Gastroesophageal sphincter (tissue), 4 donors: ENCODE results near the gene SSH2. TPM values are rescaled to one million over a fixed set of nuclear protein-coding genes. Genes with fewer than 3 reads are reported as not detected.
A peak's percentile ranks its signal among the peaks of the same experiment; 100 is the strongest.

Experiments used
- ATAC-seq: fragments of 150-250 bp; one replicate; pipeline ENCODE4 v1.9.1; 2016; ENCODE audit warnings: mild to moderate bottlenecking, moderate library complexity
- H3K27ac ChIP-seq, 4 donors: fragments of 200-600 bp; sonication (generic) in 3 of 4; 1 replicate in 3 of 4; 2 replicates in 1 of 4; pipeline ENCODE4 v1.5.1; 2016 to 2019
- H3K27me3 ChIP-seq: fragments of 200-600 bp; sonication (generic); one replicate; pipeline ENCODE4 v1.5.1; 2019
- H3K36me3 ChIP-seq, 2 donors: fragments of 200-600 bp; sonication (generic); one replicate each; pipeline ENCODE4 v1.5.1; 2019; ENCODE audit warnings: control low read depth in 1 of 2
- H3K4me1 ChIP-seq, 3 donors: fragments of 200-600 bp; sonication (generic); 1 replicate in 2 of 3; 2 replicates in 1 of 3; pipeline ENCODE4 v1.5.1; 2016 to 2019; ENCODE audit warnings: control low read depth in 2 of 3
- H3K4me3 ChIP-seq, 2 donors: fragments of 200-600 bp; sonication (generic); one replicate each; pipeline ENCODE4 v1.5.1; 2019; ENCODE audit warnings: mild to moderate bottlenecking in 1 of 2, moderate library complexity in 1 of 2
- H3K9me3 ChIP-seq, 3 donors: fragments of 200-600 bp; sonication (generic); one replicate each; pipeline ENCODE4 v1.5.1; 2017 to 2019; ENCODE audit warnings: control low read depth in 2 of 3
- EP300 ChIP-seq: sonication (generic); formaldehyde crosslinking; IDR thresholded peaks from one replicate; pipeline ENCODE4 v1.6.1; 2017; ENCODE audit warnings: antibody characterized with exemption, mild to moderate bottlenecking
- POLR2A ChIP-seq, 2 donors: fragments of 450-650 bp; IDR thresholded peaks; one replicate each; pipeline ENCODE4 v1.6.1; 2017; ENCODE audit warnings: antibody characterized with exemption in 2 of 2, mild to moderate bottlenecking in 2 of 2, moderate library complexity in 1 of 2
- POLR2AphosphoS5 ChIP-seq: sonication (generic); formaldehyde crosslinking; IDR thresholded peaks from one replicate; pipeline ENCODE4 v1.6.1; 2017; ENCODE audit warnings: antibody characterized with exemption
- WGBS, 2 donors: methylation state at CpG; one replicate each; pipeline ENCODE4 v1.1.5; 2018; ENCODE audit warnings: low coverage in 1 of 2; 5-methylcytosine and 5-hydroxymethylcytosine counted together
- total RNA-seq, 4 donors: library from RNA; depleted of rRNA; stranded (reverse); fragments of >200 nt; gene quantifications; one replicate each; pipeline ENCODE4 v1.1.0, GENCODE V29; 2016
- TF ChIP-seq, protein P1 (sequence below), 4 experiments: fragments of 200-600 bp in 2 of 4; fragments of 450-650 bp in 2 of 4; sonication (generic) in 1 of 4; IDR thresholded peaks; one replicate each; pipeline ENCODE4 v1.5.1; 2017 to 2019; ENCODE audit warnings: antibody characterized with exemption in 4 of 4, mild to moderate bottlenecking in 2 of 4, moderate library complexity in 2 of 4

SSH2 gene
- total RNA-seq, 4 donors from 2014 or later, result 16.0 to 39.7 (median 24.9) TPM

DNA sequence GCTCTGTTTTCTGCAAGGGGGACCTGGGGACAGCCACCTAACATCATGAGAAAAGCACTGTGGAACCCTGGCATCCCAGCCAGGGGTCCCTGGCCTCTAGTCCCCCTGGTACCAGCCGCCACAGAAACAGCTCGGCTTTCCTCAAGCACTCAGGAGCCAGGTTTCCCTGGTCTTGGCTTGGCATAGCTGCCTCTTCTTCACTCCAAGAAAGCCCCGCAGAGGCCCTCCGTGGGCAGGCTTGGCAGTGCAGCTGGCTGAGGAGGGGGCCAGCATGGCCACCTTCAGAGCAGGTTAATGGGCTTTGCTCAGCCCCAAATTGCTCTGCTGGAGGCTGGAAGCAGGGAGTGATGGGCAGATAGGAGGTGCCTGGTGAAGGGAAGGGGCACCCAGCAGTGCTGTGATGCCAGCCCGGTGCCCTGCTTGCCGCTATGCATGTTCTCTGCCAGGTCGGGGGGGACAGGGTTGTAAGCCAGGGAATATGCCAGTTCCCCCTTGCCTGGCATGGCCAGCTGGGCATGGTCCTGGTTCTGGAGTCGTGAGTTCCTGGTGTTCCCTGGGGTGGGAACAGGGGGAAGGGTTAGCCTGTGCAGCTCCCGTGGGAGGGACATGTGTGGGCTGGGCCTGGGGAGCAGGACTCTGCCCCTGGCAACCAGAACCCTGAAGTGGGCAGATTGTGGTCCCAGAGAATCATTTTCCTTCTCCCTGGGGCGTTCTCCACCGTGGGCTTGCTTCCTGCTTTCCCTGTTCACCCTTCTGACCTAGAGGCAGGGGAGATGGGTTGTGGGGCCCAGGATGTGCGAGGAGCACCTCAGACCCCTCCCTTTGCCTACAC lies 333.9 kb downstream of the SSH2 start:
- Histone ChIP-seq H3K27ac (peak overlapping the region in 1 of 4 donors; percentile 24), H3K4me3 (no peak overlapping the region), H3K4me1 (peaks cover 0 to 62% (median 34%) of the 10 kb centered on the region in 3 donors), H3K27me3 (no peaks in the 10 kb centered on the region), H3K9me3 (no peaks in the 10 kb centered on the region), H3K36me3 (no peaks in the 10 kb centered on the region)
- TF ChIP-seq POLR2AphosphoS5 (no peak), POLR2A (IDR thresholded peaks at IDR 0.05) (no peak), EP300 (no peak)
- TF ChIP-seq, protein P1, sequence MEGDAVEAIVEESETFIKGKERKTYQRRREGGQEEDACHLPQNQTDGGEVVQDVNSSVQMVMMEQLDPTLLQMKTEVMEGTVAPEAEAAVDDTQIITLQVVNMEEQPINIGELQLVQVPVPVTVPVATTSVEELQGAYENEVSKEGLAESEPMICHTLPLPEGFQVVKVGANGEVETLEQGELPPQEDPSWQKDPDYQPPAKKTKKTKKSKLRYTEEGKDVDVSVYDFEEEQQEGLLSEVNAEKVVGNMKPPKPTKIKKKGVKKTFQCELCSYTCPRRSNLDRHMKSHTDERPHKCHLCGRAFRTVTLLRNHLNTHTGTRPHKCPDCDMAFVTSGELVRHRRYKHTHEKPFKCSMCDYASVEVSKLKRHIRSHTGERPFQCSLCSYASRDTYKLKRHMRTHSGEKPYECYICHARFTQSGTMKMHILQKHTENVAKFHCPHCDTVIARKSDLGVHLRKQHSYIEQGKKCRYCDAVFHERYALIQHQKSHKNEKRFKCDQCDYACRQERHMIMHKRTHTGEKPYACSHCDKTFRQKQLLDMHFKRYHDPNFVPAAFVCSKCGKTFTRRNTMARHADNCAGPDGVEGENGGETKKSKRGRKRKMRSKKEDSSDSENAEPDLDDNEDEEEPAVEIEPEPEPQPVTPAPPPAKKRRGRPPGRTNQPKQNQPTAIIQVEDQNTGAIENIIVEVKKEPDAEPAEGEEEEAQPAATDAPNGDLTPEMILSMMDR (IDR thresholded peaks at IDR 0.05), result no peak
- WGBS, 2 donors, result 80% methylated on average over 1 of the region's 12 CpGs; no CpG with 5 or more reads in 1 of the 2 donors
- ATAC-seq, result no peak

- peaks cover 0 to 70% (median 42%) of the 10 kb centered on the region in 3 donors for H3K4me1 ChIP-seq
- WGBS, 2 donors, result no CpG with 5 or more reads among the region's 7 CpGs
- no peak overlapping the region for H3K4me3 ChIP-seq
- TF ChIP-seq POLR2A (IDR thresholded peaks at IDR 0.05), result no peak
- H3K9me3 ChIP-seq, result no peaks in the 10 kb centered on the region
- H3K27me3 ChIP-seq, result no peaks in the 10 kb centered on the region
- no peaks in the 10 kb centered on the region for H3K36me3 ChIP-seq
- no peak overlapping the region for H3K27ac ChIP-seq
- no peak for ATAC-seq
Observed at GRCh38 chr17:29595107-29595942, 334.7 kb downstream of the SSH2 start.

DNA sequence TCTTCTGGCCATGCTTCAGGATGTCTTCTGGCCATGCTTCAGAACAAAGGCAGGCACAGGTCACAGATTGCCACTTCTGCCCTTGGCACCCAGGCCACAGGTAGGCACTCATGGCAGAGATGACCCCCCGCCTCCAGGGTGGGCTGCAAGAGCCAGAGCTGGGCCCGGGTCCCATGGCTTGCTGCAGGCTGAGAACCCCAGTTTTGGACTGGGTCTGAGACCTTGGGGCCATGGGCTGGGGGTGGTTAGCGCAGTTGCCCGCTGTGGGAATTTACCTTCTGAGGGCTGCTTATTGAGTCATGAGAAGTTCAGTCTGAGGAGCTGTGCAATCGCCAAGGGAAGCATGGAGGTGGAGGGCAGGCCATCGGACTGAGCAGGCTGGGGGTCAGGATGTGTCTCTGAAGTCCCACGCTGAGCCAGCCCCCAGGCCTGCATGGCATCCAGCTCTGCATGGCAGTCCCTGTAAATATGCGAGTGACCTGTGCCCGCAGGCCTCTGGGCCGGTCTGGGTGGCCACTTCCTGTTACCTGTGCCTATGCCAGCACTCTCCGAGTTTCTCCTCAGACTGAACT lies 335.4 kb downstream of the SSH2 start:
- Histone ChIP-seq H3K9me3 (no peaks in the 10 kb centered on the region), H3K36me3 (no peaks in the 10 kb centered on the region), H3K4me3 (peak overlapping the region in 1 of 2 donors; percentile 76), H3K4me1 (peaks cover 0 to 78% (median 49%) of the 10 kb centered on the region in 3 donors), H3K27ac (peak overlapping the region in 1 of 4 donors; percentile 76), H3K27me3 (no peaks in the 10 kb centered on the region)
- no peak for ATAC-seq
- 47 to 60% methylated on average over 1 to 2 of the region's 11 CpGs for WGBS, 2 donors
- TF ChIP-seq POLR2AphosphoS5 (no peak), EP300 (no peak)

DNA sequence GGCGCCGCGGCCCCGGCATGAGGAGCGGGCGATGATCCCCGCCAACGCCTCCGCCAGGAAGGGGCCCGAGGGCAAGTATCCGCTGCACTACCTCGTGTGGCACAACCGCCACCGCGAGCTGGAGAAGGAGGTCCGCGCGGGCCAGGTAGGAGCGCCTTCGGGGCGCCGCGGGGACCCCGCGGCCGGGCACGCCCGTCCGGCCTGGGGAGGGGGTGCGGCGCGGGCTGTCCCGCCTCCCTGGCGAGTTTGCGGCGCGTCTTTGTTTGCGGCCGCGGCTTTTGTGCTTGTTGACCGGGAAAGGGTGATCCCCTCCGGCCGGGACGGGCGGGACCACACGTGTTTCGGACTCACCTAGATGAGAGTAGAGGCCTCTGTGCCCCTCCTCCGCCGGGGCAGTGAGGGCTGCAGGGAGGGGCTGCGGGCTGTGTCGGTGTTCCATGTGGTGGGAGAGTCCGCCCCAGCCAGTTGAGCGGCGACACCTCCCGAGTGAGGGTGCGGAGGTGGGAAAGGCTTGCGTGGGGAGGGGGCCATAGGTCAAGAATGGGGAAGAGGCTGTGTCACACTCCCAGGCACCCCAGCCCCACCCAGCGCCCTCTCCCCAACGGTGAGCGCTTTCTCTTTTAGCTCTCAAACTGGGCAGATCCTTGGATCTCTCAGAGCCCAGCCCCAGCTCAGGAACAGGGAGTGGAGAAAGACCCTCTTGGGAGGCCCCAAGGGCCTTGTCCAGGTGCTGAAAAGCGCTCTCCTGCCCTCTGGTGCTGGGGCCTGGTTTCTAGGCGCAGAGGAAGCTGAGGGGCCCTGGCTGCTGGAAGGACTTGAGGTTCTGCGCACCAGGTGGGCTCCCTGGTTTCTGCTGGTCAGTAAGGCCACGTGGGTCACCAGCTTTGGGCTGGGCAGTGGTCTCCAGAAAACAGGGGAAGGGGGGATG lies 336.2 kb downstream of the SSH2 start:
- Histone ChIP-seq H3K36me3 (no peaks in the 10 kb centered on the region), H3K27me3 (no peaks in the 10 kb centered on the region), H3K4me3 (peak overlapping the region; percentile 60 to 76), H3K9me3 (no peaks in the 10 kb centered on the region), H3K4me1 (peaks cover 0 to 78% (median 49%) of the 10 kb centered on the region in 3 donors), H3K27ac (peak overlapping the region in 3 of 4 donors; percentile 24 to 76 (median 62))
- WGBS, 2 donors, result no CpG with 5 or more reads among the region's 64 CpGs
- no peak for ATAC-seq
- no peak for TF ChIP-seq EP300
- TF ChIP-seq, protein P1 (IDR thresholded peaks at IDR 0.05), result peak in 2 of 4 experiments; percentile 13 to 41

- WGBS, 2 donors, result no CpG with 5 or more reads among the region's 96 CpGs
- H3K27me3 ChIP-seq, result no peaks in the 10 kb centered on the region
- TF ChIP-seq POLR2AphosphoS5 (no peak), POLR2A (IDR thresholded peaks at IDR 0.05) (no peak), EP300 (no peak)
- TF ChIP-seq, protein P1 (IDR thresholded peaks at IDR 0.05), result no peak
- ATAC-seq, result no peak
- peak within 1 kb of the TSS; percentile 58 to 98 (median 90) for H3K27ac ChIP-seq
- H3K4me1 ChIP-seq, result peaks cover 0 to 85% (median 52%) of the 10 kb centered on the region in 3 donors
- H3K36me3 ChIP-seq, result no peaks in the 10 kb centered on the region
- H3K4me3 ChIP-seq, result peak within 1 kb of the TSS; percentile 60 to 89
- H3K9me3 ChIP-seq, result no peaks in the 10 kb centered on the region
Observed at GRCh38 chr17:29592850-29593551, 337.0 kb downstream of the SSH2 start, which contains the start of gene ANKRD13B. TSS of gene ANKRD13B (plus strand) at chr17:29593132. CDS start at chr17:29593622, 490 bp downstream.
